HG02840 (cell line): ENCODE results near the gene SEC16A.

Experiments
- ATAC-seq: cut with Tn5 transposase; IDR thresholded peaks from one replicate; pipeline ENCODE4 v1.9.1; 2021; ENCODE audit warnings: mild to moderate bottlenecking, moderate library complexity, moderate number of reproducible peaks; ENCODE audit not compliant: unreplicated experiment, low FRiP score

SEC16A gene

GRCh38 chr9:136505406-136506403 lies 22.9 kb upstream of the SEC16A start:
- no peak for ATAC-seq

- ATAC-seq: no peak
Observed at GRCh38 chr9:136504512-136505348, 21.9 kb upstream of the SEC16A start.

DNA sequence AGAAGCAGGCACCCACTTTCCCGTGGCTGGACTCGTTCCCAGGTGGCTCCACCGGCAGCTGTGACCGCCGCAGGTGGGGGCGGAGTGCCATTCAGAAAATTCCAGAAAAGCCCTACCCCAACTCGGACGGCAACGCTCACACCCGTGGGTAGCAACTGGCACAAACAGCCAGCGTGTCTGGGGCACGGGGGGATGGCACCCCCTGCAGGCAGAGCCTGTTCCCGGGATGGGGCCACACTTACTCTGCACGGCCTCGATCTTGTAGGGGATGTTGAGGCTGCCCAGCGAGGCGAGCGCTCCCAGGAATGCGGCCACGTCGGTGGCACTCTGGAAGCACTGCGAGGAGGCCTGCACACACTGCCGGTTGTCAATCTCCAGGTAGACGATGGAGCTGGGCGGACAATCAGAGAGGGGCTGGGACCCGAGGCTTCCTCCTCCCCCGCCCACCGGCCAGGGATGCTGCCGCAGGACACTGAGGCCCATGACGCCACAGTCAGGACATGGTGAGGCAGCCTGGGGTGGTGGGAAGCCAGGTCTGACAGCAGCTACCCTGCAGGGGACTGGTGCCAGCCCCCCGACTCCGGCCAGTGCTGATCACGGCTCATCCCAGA lies 20.2 kb upstream of the SEC16A start:
- ATAC-seq: no peak

- ATAC-seq: no peak
Observed at GRCh38 chr9:136502196-136502595, 19.4 kb upstream of the SEC16A start.

DNA sequence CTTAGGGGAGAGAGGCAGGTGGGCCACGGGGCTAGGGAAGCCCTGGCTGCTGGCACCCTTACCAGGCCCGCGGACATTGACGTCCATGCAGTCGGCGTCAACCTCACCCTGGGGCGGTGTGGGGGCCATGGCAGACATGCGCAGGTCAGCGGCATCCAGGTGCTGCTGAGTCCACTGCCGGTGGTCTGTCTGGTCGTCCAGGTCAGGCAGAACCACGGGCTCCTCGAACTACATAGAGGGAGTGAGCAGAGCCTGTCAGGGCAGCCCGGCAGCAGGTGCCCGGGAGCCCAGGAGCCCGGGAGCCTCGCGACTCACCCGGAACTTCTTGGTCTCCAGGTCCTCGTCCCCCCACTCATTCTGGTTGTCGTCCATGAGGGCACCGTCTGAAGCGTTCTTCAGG lies 18.8 kb upstream of the SEC16A start:
- no peak for ATAC-seq

DNA sequence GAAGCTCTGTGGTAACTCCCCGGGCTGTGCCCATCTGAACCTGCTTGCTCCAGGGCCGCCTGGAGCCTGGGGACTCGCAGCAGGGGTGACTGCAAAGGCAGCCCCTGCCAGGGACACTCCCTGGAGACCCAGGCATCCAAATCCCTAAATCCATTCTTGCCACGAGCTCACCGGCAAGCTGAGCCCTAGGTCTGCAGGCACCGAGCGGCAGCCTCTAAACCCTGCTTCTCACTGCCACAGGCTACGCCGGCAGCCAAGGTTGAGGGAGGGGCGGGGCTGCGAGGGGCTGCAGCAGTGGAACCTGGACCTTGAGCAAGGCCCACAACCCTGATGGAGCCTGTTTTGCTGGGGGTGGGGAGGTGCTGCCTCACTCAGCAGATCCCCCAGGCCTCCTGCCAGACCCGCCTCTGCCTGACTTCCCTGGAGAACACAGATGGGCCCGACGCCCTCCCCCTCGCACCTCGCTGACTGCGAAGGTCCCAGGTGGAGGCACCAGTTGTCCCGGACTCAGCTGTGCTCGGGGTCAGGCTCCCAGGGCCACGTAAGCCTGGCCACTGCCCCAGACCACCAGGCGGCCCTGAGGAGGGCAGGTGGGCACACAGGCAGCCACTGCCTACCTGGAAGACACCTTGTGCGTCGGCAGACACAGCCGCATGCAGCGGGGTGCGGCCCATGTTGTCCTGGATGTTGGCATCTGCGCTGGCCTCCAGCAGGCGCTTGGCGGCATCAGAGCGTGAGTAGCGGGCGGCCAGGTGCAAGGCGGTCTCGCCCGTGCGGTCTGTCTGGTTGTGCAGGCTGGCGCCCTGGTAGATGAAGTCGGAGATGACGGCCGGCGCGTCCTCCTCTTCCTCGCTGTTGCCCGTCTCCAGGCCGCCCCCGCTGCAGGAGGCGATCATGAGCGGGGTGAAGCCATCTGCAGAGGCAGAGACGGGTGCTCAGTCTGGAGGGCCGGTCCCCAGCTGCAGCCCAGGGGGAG lies 17.4 kb upstream of the SEC16A start:
- no peak for ATAC-seq

DNA sequence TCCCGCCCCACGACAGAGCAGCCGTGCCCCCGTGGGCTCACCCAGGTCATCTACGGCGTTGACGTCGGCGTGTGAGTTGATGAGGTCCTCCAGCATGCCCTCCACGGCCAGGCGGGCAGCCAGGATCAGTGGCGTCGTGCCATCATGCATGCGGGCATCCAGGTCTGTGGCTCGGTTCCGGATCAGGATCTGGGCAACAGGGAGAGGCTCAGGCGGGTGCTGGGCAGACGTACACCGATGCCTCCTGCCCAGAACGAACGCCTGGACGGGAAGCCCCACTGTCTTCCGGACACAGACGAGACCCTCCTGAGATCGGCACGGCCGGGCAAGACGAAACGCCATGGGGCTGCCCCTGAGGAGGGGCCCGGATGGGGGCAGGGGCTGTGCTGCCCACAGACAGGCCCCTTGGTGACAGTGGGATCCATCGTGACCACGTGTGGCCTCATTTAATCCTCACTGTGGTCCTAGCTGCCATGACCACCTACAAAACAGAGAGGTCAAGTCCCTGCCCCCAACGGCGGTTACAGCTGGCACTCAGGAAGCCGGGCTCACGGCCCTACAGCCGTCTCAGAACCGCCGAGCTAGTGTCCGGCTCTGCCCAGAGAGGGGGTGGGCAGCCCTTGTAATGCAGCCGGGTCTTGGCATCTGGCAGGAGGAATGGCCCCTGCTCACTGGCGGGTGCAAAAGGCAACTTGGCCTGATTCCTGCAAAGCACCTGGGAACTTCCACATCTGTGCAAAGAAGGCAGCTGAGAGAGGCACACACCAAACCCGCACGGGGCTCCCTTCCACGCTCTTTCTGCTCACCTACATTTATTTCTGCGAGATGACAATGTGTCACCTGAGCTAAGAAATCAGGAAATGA lies 16.5 kb upstream of the SEC16A start:
- no peak for ATAC-seq

DNA sequence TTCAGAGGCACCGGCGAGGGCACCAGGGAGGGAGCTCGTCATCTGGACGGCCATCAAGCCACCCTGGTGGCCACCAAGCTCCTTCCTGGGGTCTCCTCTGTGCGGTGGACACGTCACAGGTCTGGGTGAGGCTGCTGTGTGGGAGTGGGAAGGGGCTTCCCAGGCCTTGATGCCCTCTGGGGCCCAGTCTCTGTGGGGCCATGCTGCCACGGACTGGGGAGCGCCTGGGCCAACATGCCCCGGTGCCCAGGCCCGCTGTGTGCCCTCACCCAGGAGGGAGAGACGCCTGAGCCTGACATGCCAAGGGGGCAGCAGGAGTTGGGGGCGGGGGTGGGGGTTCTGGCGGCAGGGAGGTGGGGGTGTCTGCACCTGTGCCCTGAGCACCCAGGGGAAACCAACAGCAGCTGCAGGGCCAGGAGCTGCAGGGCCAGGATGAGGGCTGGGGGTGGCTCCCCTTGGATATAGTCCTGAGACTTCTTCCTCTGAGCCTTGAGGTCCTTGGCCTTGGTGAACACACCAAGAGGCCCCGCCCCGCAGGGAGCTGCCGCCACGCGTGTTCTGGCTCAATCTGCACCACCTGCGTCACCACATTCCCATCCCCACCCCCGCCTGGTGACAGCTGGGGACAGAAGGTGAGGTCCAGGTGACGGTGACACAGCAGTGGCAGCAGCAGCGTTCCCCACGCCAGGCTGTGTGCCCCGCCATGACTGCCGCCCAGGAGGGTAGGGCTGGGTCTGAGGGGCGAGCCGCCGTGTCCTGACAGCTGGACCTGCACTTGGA lies 15.3 kb upstream of the SEC16A start:
- no peak for ATAC-seq

GRCh38 chr9:136496801-136497620 lies 14.2 kb upstream of the SEC16A start:
- no peak for ATAC-seq

GRCh38 chr9:136496181-136496580 lies 13.3 kb upstream of the SEC16A start:
- ATAC-seq: no peak

DNA sequence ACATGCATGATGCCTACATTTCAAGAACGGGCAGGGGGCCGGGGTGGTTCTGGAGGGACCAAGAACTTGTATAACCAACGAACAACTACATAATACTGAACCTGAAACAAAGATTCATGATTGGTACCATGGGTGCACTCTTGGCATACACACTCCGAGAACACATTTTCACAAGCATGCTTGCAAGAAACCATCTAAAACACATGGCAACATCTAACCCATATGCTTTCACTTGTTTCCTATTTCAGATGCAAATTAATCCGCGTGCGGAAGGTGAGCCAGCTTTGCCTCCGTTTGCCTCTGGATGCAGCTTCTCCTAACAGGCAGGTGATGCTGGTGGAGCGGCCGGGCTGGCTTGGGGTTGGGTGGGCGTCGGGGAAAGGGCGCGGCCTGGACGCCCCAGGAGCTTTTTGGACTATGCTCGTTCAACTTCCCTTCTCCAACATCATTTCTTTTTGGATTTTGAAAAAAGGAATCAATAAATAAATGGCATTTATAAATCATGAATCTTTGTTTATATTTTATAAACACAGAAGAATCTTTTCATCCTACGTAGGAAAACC lies 12.5 kb upstream of the SEC16A start:
- no peak for ATAC-seq

DNA sequence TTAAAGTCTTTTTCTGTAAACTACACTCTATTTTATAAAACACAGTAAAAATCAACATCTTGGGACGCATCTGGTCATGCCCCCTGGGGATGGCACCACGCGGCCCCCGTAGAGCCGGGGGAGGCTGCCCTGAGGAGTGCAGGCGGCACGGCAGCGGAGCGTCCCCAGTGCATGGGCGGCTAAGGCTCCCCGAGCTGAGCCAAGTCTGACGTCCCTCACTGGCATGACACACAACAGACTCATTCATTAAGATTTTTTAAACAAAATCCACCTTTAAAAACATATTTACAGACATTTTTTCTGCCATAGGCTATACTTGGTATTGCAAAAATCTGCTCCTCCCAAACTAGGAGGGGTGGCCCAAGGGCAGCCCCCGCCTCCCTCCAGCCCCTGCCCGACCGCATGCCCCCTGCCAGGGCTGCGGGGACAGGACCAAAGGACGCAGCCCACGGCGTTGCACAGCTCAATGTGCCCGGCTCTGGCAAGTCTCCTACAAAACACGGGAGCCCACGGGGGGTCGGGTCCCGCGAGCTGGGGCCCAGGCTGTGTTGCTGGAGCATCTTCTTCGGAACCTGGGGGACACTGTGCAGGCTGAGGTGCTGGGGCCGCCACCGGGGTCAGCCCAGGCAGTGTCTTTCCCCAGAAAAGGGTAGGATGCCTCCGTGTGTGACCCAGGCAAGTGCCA lies 11.8 kb upstream of the SEC16A start:
- no peak for ATAC-seq

DNA sequence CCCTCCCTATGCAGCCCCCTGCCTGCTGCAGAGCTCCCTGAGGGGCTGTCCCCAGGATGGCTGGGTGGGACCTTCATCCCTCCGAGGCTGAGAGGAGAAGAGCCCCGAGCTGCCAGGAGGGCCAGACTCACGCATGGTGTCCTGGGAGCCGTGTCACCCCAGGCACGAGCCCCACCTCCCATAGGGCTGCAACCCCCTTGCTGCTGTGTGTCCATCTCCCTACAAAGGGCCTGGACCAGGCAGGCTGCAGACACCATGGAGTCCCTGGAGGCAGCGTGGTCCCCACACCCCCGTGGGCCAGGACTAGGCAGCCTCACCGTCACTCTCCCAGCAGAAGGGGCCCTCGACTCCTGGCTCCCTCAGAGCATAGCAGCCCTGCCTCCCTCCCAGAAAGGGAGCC lies 11.2 kb upstream of the SEC16A start:
- no peak for ATAC-seq

DNA sequence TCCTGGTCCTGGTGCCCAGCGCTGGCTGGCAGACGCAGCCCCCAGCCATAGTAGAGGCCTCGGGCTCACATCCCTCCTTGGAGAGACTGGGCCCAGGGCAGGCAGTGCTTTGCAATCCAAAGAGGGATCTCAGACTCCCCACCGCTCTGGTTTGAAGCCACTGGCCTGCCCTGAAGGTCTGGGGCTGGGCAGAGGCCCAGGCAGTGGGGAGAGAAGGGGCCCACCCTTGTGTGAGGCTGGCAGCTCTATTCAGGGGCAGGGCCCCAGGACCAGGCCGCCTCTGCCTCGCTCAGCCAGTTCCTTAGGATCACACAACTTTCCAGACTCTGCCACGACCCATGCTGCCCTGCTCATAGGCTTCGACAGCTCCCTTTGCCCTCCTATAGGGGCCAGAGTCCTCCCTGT lies 10.7 kb upstream of the SEC16A start:
- no peak for ATAC-seq

DNA sequence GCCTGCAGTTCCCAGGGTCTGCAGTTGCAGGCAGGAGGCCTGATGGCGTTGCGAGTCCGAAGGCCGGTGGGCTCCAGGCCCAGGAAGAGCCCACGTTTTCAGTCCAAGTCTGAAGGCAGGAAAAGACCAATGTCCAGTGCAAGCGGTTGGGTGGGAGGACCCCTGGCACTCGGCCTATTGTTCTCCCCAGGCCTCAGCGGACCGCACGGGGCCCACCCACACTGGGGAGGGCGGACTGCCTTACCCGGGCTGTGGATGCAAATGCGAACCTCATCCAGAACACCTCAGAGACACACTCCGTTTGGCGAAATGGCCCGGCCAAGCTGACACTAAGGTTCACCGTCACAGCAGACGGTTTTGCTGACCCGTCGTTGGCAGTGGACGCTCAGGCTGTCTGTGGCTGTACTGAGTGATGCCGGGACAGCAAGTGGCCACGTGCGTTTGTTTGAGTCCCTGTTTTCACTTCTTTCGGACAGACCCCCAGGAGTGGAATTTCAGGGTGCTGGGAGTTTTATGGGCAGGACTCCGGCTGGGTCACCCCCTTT lies 10.2 kb upstream of the SEC16A start:
- ATAC-seq: no peak

GRCh38 chr9:136489731-136490130 lies 6.9 kb upstream of the SEC16A start:
- no peak for ATAC-seq
